ENCODE data around the gene CCNO. TPM values are rescaled to one million over a fixed set of nuclear protein-coding genes. Genes with fewer than 3 reads are reported as not detected.

CCNO gene
- total and polyA plus RNA-seq, 11 donors: 0.04 to 0.36 (median 0.23) TPM; not detected in 8

- Histone ChIP-seq H3K4me1 (peaks cover 0 to 43% (median 19%) of the 10 kb centered on the region in 12 donors), H3K36me3 (no peaks in the 10 kb centered on the region), H3K4me3 (peak overlapping the region in 1 of 12 donors; percentile 36), H3K27ac (no peak overlapping the region), H3K9me3 (no peaks in the 10 kb centered on the region), H3K27me3 (peaks cover 65 to 100% (median 98%) of the 10 kb centered on the region in 9 donors)
- ATAC-seq: no peak
- DNase-seq: no peak
- TF ChIP-seq, protein P1, sequence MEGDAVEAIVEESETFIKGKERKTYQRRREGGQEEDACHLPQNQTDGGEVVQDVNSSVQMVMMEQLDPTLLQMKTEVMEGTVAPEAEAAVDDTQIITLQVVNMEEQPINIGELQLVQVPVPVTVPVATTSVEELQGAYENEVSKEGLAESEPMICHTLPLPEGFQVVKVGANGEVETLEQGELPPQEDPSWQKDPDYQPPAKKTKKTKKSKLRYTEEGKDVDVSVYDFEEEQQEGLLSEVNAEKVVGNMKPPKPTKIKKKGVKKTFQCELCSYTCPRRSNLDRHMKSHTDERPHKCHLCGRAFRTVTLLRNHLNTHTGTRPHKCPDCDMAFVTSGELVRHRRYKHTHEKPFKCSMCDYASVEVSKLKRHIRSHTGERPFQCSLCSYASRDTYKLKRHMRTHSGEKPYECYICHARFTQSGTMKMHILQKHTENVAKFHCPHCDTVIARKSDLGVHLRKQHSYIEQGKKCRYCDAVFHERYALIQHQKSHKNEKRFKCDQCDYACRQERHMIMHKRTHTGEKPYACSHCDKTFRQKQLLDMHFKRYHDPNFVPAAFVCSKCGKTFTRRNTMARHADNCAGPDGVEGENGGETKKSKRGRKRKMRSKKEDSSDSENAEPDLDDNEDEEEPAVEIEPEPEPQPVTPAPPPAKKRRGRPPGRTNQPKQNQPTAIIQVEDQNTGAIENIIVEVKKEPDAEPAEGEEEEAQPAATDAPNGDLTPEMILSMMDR (IDR thresholded peaks at IDR 0.05): no peak
- TF ChIP-seq POLR2A (IDR thresholded peaks at IDR 0.05): no peak
- WGBS, 4 donors: 8 to 16% (median 12%) methylated on average over 38 to 61 of the region's 61 CpGs
- intact Hi-C loops (cut with DNase I): loop anchor here in 1 of 10 donors (10.0 kb wide), 1 partner anchor 48 kb away; the partner anchor contains the start of gene CDC20B
These were observed 10.2 kb downstream of the CCNO start for GRCh38 chr5:55222985-55223811.

- intact Hi-C loops (cut with DNase I): loop anchor here in 1 of 10 donors (10.0 kb wide), 1 partner anchor 48 kb away; the partner anchor contains the start of gene CDC20B
- ATAC-seq: no peak
- Histone ChIP-seq H3K4me1 (peaks cover 0 to 35% (median 13%) of the 10 kb centered on the region in 12 donors), H3K36me3 (no peaks in the 10 kb centered on the region), H3K4me3 (no peak overlapping the region), H3K27ac (no peak overlapping the region), H3K27me3 (peaks cover 58 to 100% (median 90%) of the 10 kb centered on the region in 9 donors), H3K9me3 (no peaks in the 10 kb centered on the region)
- no peak for DNase-seq
- no peak for TF ChIP-seq POLR2A (IDR thresholded peaks at IDR 0.05)
- 13 to 23% (median 19%) methylated on average over 27 to 30 of the region's 30 CpGs for WGBS, 4 donors
These were observed 11.1 kb downstream of the CCNO start for GRCh38 chr5:55222092-55222984.

GRCh38 chr5:55220433-55221185, 12.8 kb downstream of the CCNO start:
- Histone ChIP-seq H3K4me1 (peaks cover 0 to 22% (median 8%) of the 10 kb centered on the region in 12 donors), H3K27ac (no peak overlapping the region), H3K36me3 (no peaks in the 10 kb centered on the region), H3K27me3 (peaks cover 47 to 97% (median 72%) of the 10 kb centered on the region in 9 donors), H3K9me3 (no peaks in the 10 kb centered on the region), H3K4me3 (peak overlapping the region in 10 of 12 donors; percentile 1 to 49 (median 32))
- intact Hi-C loops (cut with DNase I): loop anchor here in 1 of 10 donors (10.0 kb wide), 1 partner anchor 46 kb away; the partner anchor contains the start of gene CDC20B
- TF ChIP-seq, protein P1 (IDR thresholded peaks at IDR 0.05): no peak
- no peak for TF ChIP-seq POLR2A (IDR thresholded peaks at IDR 0.05)
- WGBS, 4 donors: 2 to 7% (median 3%) methylated on average over 19 to 62 of the region's 62 CpGs
- peak in 1 of 5 donors; percentile 63 for DNase-seq
- peak in 3 of 4 donors; percentile 49 to 59 (median 52) for ATAC-seq

DNA sequence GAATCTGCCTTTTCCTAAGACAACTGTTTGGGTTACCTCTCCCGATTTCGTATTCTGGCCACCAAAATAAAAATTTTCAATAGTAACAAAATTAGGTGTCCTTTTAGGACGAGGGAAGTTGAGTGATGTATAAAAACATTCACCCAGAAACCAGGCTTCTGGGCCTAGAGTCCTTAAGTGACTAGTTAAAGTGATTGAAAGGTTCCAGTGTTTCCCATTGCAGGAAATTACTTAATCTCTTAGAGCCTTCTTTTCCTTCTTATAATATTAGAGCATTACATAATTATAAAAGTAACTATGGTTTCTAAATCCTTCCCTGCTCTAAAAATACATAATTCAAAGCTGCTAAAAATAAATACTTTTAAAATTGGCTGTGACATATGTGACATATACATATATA, 13.6 kb downstream of the CCNO start:
- ATAC-seq (no peak), DNase-seq (no peak)
- no peak overlapping the region for H3K4me3 ChIP-seq
- H3K27me3 ChIP-seq: peaks cover 47 to 88% (median 64%) of the 10 kb centered on the region in 9 donors
- intact Hi-C loops (cut with DNase I): loop anchor here in 1 of 10 donors (10.0 kb wide), 1 partner anchor 45 kb away; the partner anchor contains the start of gene CDC20B
- TF ChIP-seq POLR2A (IDR thresholded peaks at IDR 0.05): no peak
- TF ChIP-seq, protein P1 (IDR thresholded peaks at IDR 0.05): no peak
- H3K9me3 ChIP-seq: no peaks in the 10 kb centered on the region
- H3K4me1 ChIP-seq: peaks cover 0 to 22% (median 8%) of the 10 kb centered on the region in 12 donors
- no peaks in the 10 kb centered on the region for H3K36me3 ChIP-seq
- 93 to 96% (median 94%) methylated on average over 3 of the region's 3 CpGs for WGBS, 4 donors
- no peak overlapping the region for H3K27ac ChIP-seq
